Body of pancreas (tissue), 4 donors: Measurements from ENCODE around the gene OR52E8.

Experiments used
- CTCF ChIP-seq, 7 experiments: fragments of 450-650 bp in 4 of 7; fragments of 200-600 bp in 3 of 7; sonication (generic) in 3 of 7; IDR thresholded peaks; one replicate each; pipeline ENCODE4 v1.5.1; 2016 to 2019; ENCODE audit warnings: antibody characterized with exemption in 7 of 7
- POLR2A ChIP-seq, 3 donors: fragments of 450-650 bp; IDR thresholded peaks; one replicate each; pipeline ENCODE4 v1.6.1; 2016; ENCODE audit warnings: antibody characterized with exemption in 3 of 3, mild to moderate bottlenecking in 2 of 3

- TF ChIP-seq CTCF (IDR thresholded peaks at IDR 0.05), result no peak
- TF ChIP-seq POLR2A (IDR thresholded peaks at IDR 0.05), result no peak
These were observed 24.0 kb downstream of the OR52E8 start for GRCh38 chr11:5833446-5833845.
